Cardiac fibroblast (primary cell): ENCODE data around the gene FHOD3.

Experiments
- DNase-seq, 2 donors: peaks; one replicate each; pipeline versions ENCODE4 v3.0.0 to v3.0.0-alpha.2; 2010; ENCODE audit warnings: low read depth in 2 of 2
- H3K4me3 ChIP-seq, 2 donors: replicated peaks in 1 of 2; 1 replicate in 1 of 2; 2 replicates in 1 of 2; pipeline ENCODE4 v1.5.1; 2011; ENCODE audit warnings: low read depth in 2 of 2, low read length in 2 of 2, mild to moderate bottlenecking in 2 of 2, moderate library complexity in 1 of 2
- TF ChIP-seq, protein P1 (sequence below): IDR thresholded peaks from one replicate; pipeline ENCODE4 v1.5.1; 2011; ENCODE audit warnings: low read depth, mild to moderate bottlenecking, low read length, inconsistent platforms

FHOD3 gene

DNA sequence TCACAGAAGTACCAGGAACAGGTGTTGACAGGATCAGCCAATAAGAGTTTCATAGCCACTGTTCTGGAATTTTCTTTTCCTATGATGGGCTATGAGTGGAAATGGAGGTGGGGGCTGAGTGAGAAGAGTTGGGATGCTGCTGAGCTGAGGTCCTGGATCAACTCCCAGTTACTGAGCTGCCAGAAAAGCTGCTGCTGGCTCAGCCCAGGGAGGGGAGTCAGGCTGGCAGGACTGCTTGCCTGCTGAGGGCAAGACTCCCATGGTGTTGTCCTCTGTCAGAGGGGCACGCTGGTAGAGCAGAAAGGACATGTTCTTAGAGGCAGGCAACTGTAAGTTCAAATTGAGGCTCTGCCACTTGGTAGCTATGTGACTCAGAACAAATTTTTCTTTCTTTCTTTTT, 519.5 kb downstream of the FHOD3 start:
- H3K4me3 ChIP-seq, result no peak overlapping the region
- TF ChIP-seq, protein P1, sequence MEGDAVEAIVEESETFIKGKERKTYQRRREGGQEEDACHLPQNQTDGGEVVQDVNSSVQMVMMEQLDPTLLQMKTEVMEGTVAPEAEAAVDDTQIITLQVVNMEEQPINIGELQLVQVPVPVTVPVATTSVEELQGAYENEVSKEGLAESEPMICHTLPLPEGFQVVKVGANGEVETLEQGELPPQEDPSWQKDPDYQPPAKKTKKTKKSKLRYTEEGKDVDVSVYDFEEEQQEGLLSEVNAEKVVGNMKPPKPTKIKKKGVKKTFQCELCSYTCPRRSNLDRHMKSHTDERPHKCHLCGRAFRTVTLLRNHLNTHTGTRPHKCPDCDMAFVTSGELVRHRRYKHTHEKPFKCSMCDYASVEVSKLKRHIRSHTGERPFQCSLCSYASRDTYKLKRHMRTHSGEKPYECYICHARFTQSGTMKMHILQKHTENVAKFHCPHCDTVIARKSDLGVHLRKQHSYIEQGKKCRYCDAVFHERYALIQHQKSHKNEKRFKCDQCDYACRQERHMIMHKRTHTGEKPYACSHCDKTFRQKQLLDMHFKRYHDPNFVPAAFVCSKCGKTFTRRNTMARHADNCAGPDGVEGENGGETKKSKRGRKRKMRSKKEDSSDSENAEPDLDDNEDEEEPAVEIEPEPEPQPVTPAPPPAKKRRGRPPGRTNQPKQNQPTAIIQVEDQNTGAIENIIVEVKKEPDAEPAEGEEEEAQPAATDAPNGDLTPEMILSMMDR, result no peak

GRCh38 chr18:36818652-36819051, 521.1 kb downstream of the FHOD3 start:
- DNase-seq, result no peak
- TF ChIP-seq, protein P1, result no peak
- H3K4me3 ChIP-seq, result no peak overlapping the region

More for the DNA sequence above, 519.5 kb downstream of the FHOD3 start:
- no peak for DNase-seq

DNA sequence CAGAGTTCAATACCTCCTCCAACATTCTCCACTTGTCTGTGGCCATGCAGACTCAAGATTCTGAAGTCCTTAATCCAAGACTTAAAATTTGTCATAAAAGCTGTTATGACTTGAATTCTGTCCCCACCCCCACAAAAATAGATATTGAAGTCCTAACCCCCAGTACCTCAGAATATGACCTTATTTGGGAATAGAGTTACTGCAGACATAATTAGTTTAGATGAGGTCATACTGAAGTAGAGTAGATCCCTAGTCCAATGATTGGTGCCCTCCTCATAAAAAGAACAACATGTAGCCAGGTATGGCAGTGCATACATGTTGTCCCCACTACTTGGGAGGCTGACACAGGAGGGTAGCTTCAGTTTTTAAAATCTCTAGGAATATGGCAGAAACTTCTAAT, 522.1 kb downstream of the FHOD3 start:
- no peak overlapping the region for H3K4me3 ChIP-seq
- DNase-seq, result no peak
- TF ChIP-seq, protein P1, result no peak

DNA sequence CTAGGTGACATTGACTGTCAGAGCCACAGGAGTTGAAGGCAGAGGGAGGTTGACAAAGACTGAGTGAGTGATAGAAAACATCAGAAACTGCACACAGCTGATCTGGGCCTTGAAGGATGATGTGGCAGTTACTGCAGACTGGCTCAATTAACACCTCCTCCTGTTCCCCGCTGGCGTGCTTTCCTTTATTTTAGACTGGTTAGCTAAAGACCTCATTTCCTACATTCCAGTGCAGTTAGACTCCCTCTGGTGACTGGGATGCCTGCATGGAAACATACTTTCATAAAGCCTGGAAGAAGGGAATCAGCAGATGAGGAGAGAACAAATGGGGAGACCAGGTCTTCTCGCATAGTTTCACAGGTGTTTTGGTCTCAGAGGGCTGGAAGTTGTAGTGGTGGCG, 524.2 kb downstream of the FHOD3 start:
- no peak for DNase-seq
- H3K4me3 ChIP-seq, result no peak overlapping the region

DNA sequence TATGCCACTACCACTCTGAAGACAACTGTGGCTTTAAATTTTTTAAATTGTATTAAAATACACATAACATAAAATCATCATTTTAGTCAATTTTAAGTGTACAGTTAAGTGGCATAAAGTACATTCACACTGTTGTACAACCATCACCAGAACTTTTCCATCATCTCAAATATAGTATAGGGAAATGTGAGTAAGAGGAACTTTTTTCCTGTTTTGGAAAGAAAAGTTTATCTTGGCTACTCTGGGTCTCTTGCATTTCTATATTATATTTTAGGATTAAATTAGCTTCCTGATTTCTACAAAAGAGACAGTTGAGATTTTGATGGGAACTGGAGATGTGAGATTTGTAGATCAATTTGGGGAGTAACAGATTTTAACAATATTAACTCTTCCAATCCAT, 528.0 kb downstream of the FHOD3 start:
- H3K4me3 ChIP-seq, result no peak overlapping the region
- DNase-seq, result no peak
- TF ChIP-seq, protein P1, result no peak

More for the DNA sequence above, 524.2 kb downstream of the FHOD3 start:
- TF ChIP-seq, protein P1, result no peak

GRCh38 chr18:36826556-36826955, 529.0 kb downstream of the FHOD3 start:
- DNase-seq, result peak in 1 of 2 donors; percentile 34
- no peak overlapping the region for H3K4me3 ChIP-seq
- TF ChIP-seq, protein P1, result no peak

DNA sequence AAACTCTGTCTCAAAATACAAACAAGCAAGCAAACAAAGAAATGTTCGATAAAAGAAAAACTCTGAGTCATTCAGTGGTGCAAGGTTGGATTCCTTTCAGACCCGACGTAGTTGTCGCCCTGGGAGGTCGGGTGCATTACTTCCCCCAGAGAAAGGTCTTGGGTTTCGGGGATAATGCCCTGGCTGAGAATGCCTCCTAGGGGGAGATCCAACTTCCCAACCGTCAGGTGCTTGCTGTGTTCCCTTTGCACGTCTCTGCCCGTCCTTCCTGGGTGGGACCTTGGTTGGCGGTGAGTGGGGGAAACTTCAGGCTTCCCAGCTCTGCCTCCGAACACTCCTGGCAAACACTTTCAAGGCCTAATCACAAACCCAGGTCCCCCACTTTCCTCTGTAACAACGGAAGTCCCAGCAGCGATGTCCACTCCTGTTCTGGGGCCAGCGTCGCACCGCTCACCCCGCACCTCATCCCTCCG, 530.7 kb downstream of the FHOD3 start:
- peak; percentile 73 to 78 for DNase-seq
- TF ChIP-seq, protein P1, result no peak
- H3K4me3 ChIP-seq, result peak overlapping the region; percentile 95 to 100
